ENCODE results near the gene ECHDC3.

DNA sequence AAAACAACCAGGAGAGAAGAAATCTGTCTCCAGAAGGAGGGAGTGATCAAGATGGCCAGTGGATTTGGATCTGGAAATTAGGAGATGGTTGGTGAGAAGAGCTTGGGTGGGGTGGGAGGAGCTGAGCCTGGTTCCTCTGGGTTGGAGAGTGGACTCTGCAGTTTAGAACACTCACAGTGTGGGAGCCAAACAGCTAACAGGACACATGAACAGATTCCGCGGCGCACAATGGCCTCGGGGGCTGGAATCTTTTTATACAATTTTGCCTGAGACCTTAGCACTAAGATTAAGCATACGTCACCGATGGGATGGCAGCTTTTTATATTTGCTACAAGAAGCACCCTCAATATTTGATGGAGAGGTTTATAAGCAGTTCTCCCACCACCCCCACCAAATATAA, 2.9 kb downstream of the ECHDC3 start:
- TF ChIP-seq CTCF (IDR thresholded peaks at IDR 0.05) = no peak
- TF ChIP-seq POLR2A (IDR thresholded peaks at IDR 0.05) = no peak

Measured in adrenal gland (tissue), 5 donors.